Cardiac muscle cell (in vitro differentiated cells and primary cell): ENCODE data around the gene INO80. TPM values are rescaled to one million over a fixed set of nuclear protein-coding genes. Genes with fewer than 3 reads are reported as not detected.

Source experiments
- DNase-seq, 2 donors: peaks; one replicate each; pipeline versions ENCODE4 v3.0.0 to v3.0.0-alpha.2; 2010 to 2017; ENCODE audit warnings: low read depth in 1 of 2, low spot score in 1 of 2
- H3K27ac ChIP-seq: fragments of 200-600 bp; sonication (generic); 2 replicates; pipeline ENCODE4 v1.5.1; 2016
- H3K27me3 ChIP-seq: fragments of 200-600 bp; sonication (generic); 2 replicates; pipeline ENCODE4 v1.6.0; 2016; ENCODE audit warnings: control low read depth
- H3K36me3 ChIP-seq: fragments of 200-600 bp; sonication (generic); 2 replicates; pipeline ENCODE4 v1.5.1; 2016; ENCODE audit warnings: control low read depth
- H3K4me1 ChIP-seq: fragments of 200-600 bp; sonication (generic); 2 replicates; pipeline ENCODE4 v1.8.1; 2017; ENCODE audit warnings: low read depth, mild to moderate bottlenecking, mixed run types
- H3K4me3 ChIP-seq: fragments of 200-600 bp; sonication (generic); 2 replicates; pipeline ENCODE4 v1.5.1; 2016; ENCODE audit warnings: mild to moderate bottlenecking
- H3K9me3 ChIP-seq: fragments of 200-600 bp; sonication (generic); 2 replicates; pipeline ENCODE4 v1.5.1; 2017; ENCODE audit warnings: low read depth, mild to moderate bottlenecking, control low read depth
- CTCF ChIP-seq: IDR thresholded peaks from 2 replicates; pipeline ENCODE4 v1.5.1; 2012; ENCODE audit warnings: low read depth, mild to moderate bottlenecking, low read length
- polyA plus RNA-seq: library from polyadenylated mRNA; unstranded; fragments of >200 nt; fragmentation: Nextera tagmentation; extraction: Ambion mirVana; gene quantifications from 2 replicates; pipeline ENCODE4 v1.2.1, GENCODE V29; 2016
- total RNA-seq: library from RNA; depleted of rRNA; stranded (reverse); fragments of >200 nt; gene quantifications from 2 replicates; pipeline ENCODE4 v1.2.3, GENCODE V29; 2016

Gene INO80
- total and polyA plus RNA-seq, 2 experiments from 2014 or later: 6.0 to 14.0 TPM

- no peaks in the 10 kb centered on the region for H3K36me3 ChIP-seq
- H3K27me3 ChIP-seq: no peaks in the 10 kb centered on the region
- TF ChIP-seq CTCF: no peak
- H3K9me3 ChIP-seq: no peaks in the 10 kb centered on the region
- DNase-seq: peak in 1 of 2 donors; percentile 21
- no peaks in the 10 kb centered on the region for H3K4me1 ChIP-seq
- H3K4me3 ChIP-seq: peak overlapping the region; percentile 60
- H3K27ac ChIP-seq: no peak overlapping the region
Observed at GRCh38 chr15:40953713-40954074, 162.4 kb downstream of the INO80 start.

GRCh38 chr15:40952901-40953712 is 163.0 kb downstream of the INO80 start, which contains the start of gene CHAC1:
Gene CHAC1 (plus strand): TSS chr15:40953471. CDS start chr15:40953584, 113 bp downstream.
- H3K4me3 ChIP-seq: peak within 1 kb of the TSS; percentile 60
- H3K4me1 ChIP-seq: no peaks in the 10 kb centered on the region
- no peaks in the 10 kb centered on the region for H3K27me3 ChIP-seq
- H3K27ac ChIP-seq: no peak within 1 kb of the TSS
- no peak for TF ChIP-seq CTCF
- no peaks in the 10 kb centered on the region for H3K9me3 ChIP-seq
- H3K36me3 ChIP-seq: no peaks in the 10 kb centered on the region
- DNase-seq: peak; percentile 96 to 98

GRCh38 chr15:40952301-40952900 is 163.7 kb downstream of the INO80 start:
- TF ChIP-seq CTCF: no peak
- Histone ChIP-seq H3K4me3 (peak overlapping the region; percentile 60), H3K9me3 (no peaks in the 10 kb centered on the region), H3K4me1 (no peaks in the 10 kb centered on the region), H3K27ac (no peak overlapping the region), H3K36me3 (no peaks in the 10 kb centered on the region), H3K27me3 (no peaks in the 10 kb centered on the region)
- no peak for DNase-seq

GRCh38 chr15:40951764-40952163 is 164.3 kb downstream of the INO80 start:
- Histone ChIP-seq H3K36me3 (no peaks in the 10 kb centered on the region), H3K27ac (no peak overlapping the region), H3K4me1 (no peaks in the 10 kb centered on the region), H3K4me3 (no peak overlapping the region), H3K27me3 (no peaks in the 10 kb centered on the region), H3K9me3 (no peaks in the 10 kb centered on the region)
- DNase-seq: no peak
- TF ChIP-seq CTCF: no peak

- Histone ChIP-seq H3K27me3 (peaks cover 8% of the 10 kb centered on the region), H3K27ac (no peak overlapping the region), H3K4me1 (no peaks in the 10 kb centered on the region), H3K36me3 (no peaks in the 10 kb centered on the region), H3K4me3 (no peak overlapping the region), H3K9me3 (no peaks in the 10 kb centered on the region)
- peak in 1 of 2 donors; percentile 50 for DNase-seq
- TF ChIP-seq CTCF: no peak
Observed at GRCh38 chr15:40949756-40950207, 166.3 kb downstream of the INO80 start.
